DOHH2 (cell line): ENCODE data around the gene OPRD1.

Experiments
- CTCF ChIP-seq: fragments of 200-600 bp; sonication (generic); IDR thresholded peaks from one replicate; pipeline ENCODE4 v1.5.1; 2014; ENCODE audit warnings: antibody characterized with exemption, mild to moderate bottlenecking, low read depth, low read length; ENCODE audit not compliant: poor library complexity, severe bottlenecking
- EZH2phosphoT487 ChIP-seq: fragments of 200-600 bp; sonication (generic); IDR thresholded peaks from 2 replicates; pipeline ENCODE4 v1.6.1; 2017; ENCODE audit warnings: borderline replicate concordance, mild to moderate bottlenecking, antibody characterized with exemption, low read length, moderate library complexity, mixed read lengths

GRCh38 chr1:28893403-28894102, 81.6 kb downstream of the OPRD1 start:
- TF ChIP-seq CTCF (peak; percentile 73), EZH2phosphoT487 (no peak)
